BE2C (cell line): ENCODE data around the gene TSPAN15.

Source experiments
- DNase-seq: peaks from one replicate; pipeline ENCODE4 v3.0.0-alpha.2; 2020
- H3K27me3 ChIP-seq: fragments of 250-450 bp; sonication (Bioruptor Pico); 2 replicates; pipeline ENCODE4 v1.5.1; 2020; ENCODE audit warnings: mild to moderate bottlenecking
- H3K36me3 ChIP-seq: fragments of 250-450 bp; sonication (Bioruptor Pico); 2 replicates; pipeline ENCODE4 v1.5.1; 2020; ENCODE audit warnings: mild to moderate bottlenecking
- H3K4me1 ChIP-seq: fragments of 250-450 bp; sonication (Bioruptor Pico); 2 replicates; pipeline ENCODE4 v1.5.1; 2020
- H3K4me3 ChIP-seq: 2 replicates; pipeline ENCODE4 v1.5.1; 2011; ENCODE audit warnings: low read depth, low read length
- H3K9me3 ChIP-seq: fragments of 250-450 bp; sonication (Bioruptor Pico); 2 replicates; pipeline ENCODE4 v1.5.1; 2020
- CTCF ChIP-seq: IDR thresholded peaks from 2 replicates; pipeline ENCODE4 v1.5.1; 2012; ENCODE audit warnings: mild to moderate bottlenecking, low read depth, low read length

The TSPAN15 gene

GRCh38 chr10:69494626-69495558 lies 43.6 kb downstream of the TSPAN15 start:
- H3K4me3 ChIP-seq: no peak overlapping the region
- TF ChIP-seq CTCF: no peak
- DNase-seq: no peak
- H3K9me3 ChIP-seq: no peaks in the 10 kb centered on the region
- H3K4me1 ChIP-seq: peaks cover 9% of the 10 kb centered on the region
- H3K36me3 ChIP-seq: no peaks in the 10 kb centered on the region
- H3K27me3 ChIP-seq: no peaks in the 10 kb centered on the region

- H3K27me3 ChIP-seq: no peaks in the 10 kb centered on the region
These were observed 44.4 kb downstream of the TSPAN15 start for GRCh38 chr10:69495666-69496065.

GRCh38 chr10:69496352-69497230 lies 45.3 kb downstream of the TSPAN15 start:
- H3K27me3 ChIP-seq: no peaks in the 10 kb centered on the region

More at GRCh38 chr10:69495666-69496065, 44.4 kb downstream of the TSPAN15 start:
- H3K4me3 ChIP-seq: no peak overlapping the region
- no peaks in the 10 kb centered on the region for H3K36me3 ChIP-seq
- no peak for TF ChIP-seq CTCF
- no peak for DNase-seq
- no peaks in the 10 kb centered on the region for H3K9me3 ChIP-seq
- peaks cover 9% of the 10 kb centered on the region for H3K4me1 ChIP-seq

GRCh38 chr10:69497231-69497561 lies 45.9 kb downstream of the TSPAN15 start:
- peaks cover 9% of the 10 kb centered on the region for H3K4me1 ChIP-seq
- no peaks in the 10 kb centered on the region for H3K27me3 ChIP-seq
- no peak overlapping the region for H3K4me3 ChIP-seq
- no peak for DNase-seq
- no peaks in the 10 kb centered on the region for H3K36me3 ChIP-seq
- no peak for TF ChIP-seq CTCF
- H3K9me3 ChIP-seq: no peaks in the 10 kb centered on the region

More at GRCh38 chr10:69496352-69497230, 45.3 kb downstream of the TSPAN15 start:
- no peak for TF ChIP-seq CTCF
- Histone ChIP-seq H3K4me3 (no peak overlapping the region), H3K4me1 (peaks cover 9% of the 10 kb centered on the region), H3K36me3 (no peaks in the 10 kb centered on the region), H3K9me3 (no peaks in the 10 kb centered on the region)
- no peak for DNase-seq

GRCh38 chr10:69497611-69498390 lies 46.5 kb downstream of the TSPAN15 start:
- DNase-seq: no peak
- Histone ChIP-seq H3K36me3 (no peaks in the 10 kb centered on the region), H3K4me1 (peaks cover 3% of the 10 kb centered on the region), H3K27me3 (no peaks in the 10 kb centered on the region), H3K4me3 (no peak overlapping the region), H3K9me3 (no peaks in the 10 kb centered on the region)
- TF ChIP-seq CTCF: no peak
